BE2C (cell line): ENCODE results near the gene GNS.

ENCODE experiments used
- DNase-seq: peaks from one replicate; pipeline ENCODE4 v3.0.0-alpha.2; 2020
- H3K27me3 ChIP-seq: fragments of 250-450 bp; sonication (Bioruptor Pico); 2 replicates; pipeline ENCODE4 v1.5.1; 2020; ENCODE audit warnings: mild to moderate bottlenecking
- H3K36me3 ChIP-seq: fragments of 250-450 bp; sonication (Bioruptor Pico); 2 replicates; pipeline ENCODE4 v1.5.1; 2020; ENCODE audit warnings: mild to moderate bottlenecking
- H3K4me1 ChIP-seq: fragments of 250-450 bp; sonication (Bioruptor Pico); 2 replicates; pipeline ENCODE4 v1.5.1; 2020
- H3K4me3 ChIP-seq: 2 replicates; pipeline ENCODE4 v1.5.1; 2011; ENCODE audit warnings: low read depth, low read length
- H3K9me3 ChIP-seq: fragments of 250-450 bp; sonication (Bioruptor Pico); 2 replicates; pipeline ENCODE4 v1.5.1; 2020
- TF ChIP-seq, protein P1 (sequence below): IDR thresholded peaks from 2 replicates; pipeline ENCODE4 v1.5.1; 2012; ENCODE audit warnings: mild to moderate bottlenecking, low read depth, low read length

The GNS gene

GRCh38 chr12:64682572-64683277 is 76.5 kb downstream of the GNS start:
- H3K27me3 ChIP-seq: no peaks in the 10 kb centered on the region
- TF ChIP-seq, protein P1, sequence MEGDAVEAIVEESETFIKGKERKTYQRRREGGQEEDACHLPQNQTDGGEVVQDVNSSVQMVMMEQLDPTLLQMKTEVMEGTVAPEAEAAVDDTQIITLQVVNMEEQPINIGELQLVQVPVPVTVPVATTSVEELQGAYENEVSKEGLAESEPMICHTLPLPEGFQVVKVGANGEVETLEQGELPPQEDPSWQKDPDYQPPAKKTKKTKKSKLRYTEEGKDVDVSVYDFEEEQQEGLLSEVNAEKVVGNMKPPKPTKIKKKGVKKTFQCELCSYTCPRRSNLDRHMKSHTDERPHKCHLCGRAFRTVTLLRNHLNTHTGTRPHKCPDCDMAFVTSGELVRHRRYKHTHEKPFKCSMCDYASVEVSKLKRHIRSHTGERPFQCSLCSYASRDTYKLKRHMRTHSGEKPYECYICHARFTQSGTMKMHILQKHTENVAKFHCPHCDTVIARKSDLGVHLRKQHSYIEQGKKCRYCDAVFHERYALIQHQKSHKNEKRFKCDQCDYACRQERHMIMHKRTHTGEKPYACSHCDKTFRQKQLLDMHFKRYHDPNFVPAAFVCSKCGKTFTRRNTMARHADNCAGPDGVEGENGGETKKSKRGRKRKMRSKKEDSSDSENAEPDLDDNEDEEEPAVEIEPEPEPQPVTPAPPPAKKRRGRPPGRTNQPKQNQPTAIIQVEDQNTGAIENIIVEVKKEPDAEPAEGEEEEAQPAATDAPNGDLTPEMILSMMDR: no peak
- H3K9me3 ChIP-seq: no peaks in the 10 kb centered on the region
- H3K36me3 ChIP-seq: peaks cover 22% of the 10 kb centered on the region
- DNase-seq: peak; percentile 69
- no peak overlapping the region for H3K4me3 ChIP-seq
- H3K4me1 ChIP-seq: peaks cover 14% of the 10 kb centered on the region

- Histone ChIP-seq H3K9me3 (no peaks in the 10 kb centered on the region), H3K27me3 (no peaks in the 10 kb centered on the region), H3K36me3 (peaks cover 16% of the 10 kb centered on the region), H3K4me3 (no peak overlapping the region), H3K4me1 (peaks cover 14% of the 10 kb centered on the region)
- DNase-seq: no peak
- TF ChIP-seq, protein P1: no peak
Measured at GRCh38 chr12:64681200-64682052, 77.8 kb downstream of the GNS start.

GRCh38 chr12:64680235-64680634 is 79.0 kb downstream of the GNS start:
- Histone ChIP-seq H3K27me3 (no peaks in the 10 kb centered on the region), H3K4me1 (peaks cover 18% of the 10 kb centered on the region), H3K4me3 (no peak overlapping the region), H3K36me3 (peaks cover 8% of the 10 kb centered on the region), H3K9me3 (no peaks in the 10 kb centered on the region)
- TF ChIP-seq, protein P1: no peak
- no peak for DNase-seq

DNA sequence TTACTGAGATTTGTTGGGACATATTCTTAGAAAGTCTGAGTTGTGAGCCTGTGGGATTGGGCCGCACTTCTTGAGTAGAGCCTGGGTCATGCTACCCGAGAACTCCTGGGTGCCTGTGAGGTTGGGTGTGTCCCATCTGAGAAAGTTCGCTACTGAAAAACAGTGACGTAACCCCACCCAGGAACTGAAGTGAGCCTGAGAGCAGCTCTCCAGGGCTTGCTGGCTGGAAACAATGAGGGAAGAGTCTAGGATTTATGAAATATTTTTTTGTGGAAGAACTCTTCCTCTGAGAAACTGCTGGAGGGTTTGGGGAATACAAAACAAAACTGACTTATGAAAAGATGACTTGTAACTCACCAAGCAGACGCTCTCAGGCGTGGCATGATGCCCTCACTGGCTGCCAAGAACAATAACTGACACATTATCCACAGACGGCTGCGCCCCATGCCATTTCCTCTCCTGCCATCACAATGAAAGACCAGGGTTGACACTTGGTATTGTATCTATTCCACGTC is 79.7 kb downstream of the GNS start:
- DNase-seq: no peak
- H3K4me3 ChIP-seq: no peak overlapping the region
- no peaks in the 10 kb centered on the region for H3K27me3 ChIP-seq
- no peaks in the 10 kb centered on the region for H3K9me3 ChIP-seq
- TF ChIP-seq, protein P1: no peak
- 0 out of 2 replicates have a peak, but pooled peaks cover under 1% of the 10 kb centered on the region for H3K36me3 ChIP-seq
- peaks cover 19% of the 10 kb centered on the region for H3K4me1 ChIP-seq

DNA sequence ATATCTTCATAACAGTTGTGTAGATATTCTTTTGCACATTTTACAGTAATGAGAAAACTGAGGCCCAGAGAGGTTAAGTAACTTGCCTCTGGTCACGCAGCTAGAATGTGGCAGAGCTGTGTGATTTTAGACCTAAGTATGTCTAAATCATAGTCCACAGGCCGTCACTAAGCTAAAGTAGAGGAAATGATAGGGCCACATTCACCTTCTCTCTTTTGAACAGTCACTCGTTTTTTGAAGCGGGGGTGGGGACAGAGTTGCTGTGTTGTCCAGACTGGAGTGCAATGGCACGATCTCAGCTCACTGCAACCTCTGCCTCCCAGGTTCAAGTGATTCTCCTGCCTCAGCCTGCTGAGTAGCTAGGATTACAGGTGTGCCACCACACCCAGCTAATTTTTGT is 80.4 kb downstream of the GNS start:
- H3K36me3 ChIP-seq: no peaks in the 10 kb centered on the region
- no peaks in the 10 kb centered on the region for H3K27me3 ChIP-seq
- H3K4me3 ChIP-seq: no peak overlapping the region
- no peaks in the 10 kb centered on the region for H3K9me3 ChIP-seq
- no peak for DNase-seq
- TF ChIP-seq, protein P1: no peak
- H3K4me1 ChIP-seq: peaks cover 26% of the 10 kb centered on the region
